Tibial artery (tissue), 4 donors: ENCODE measurements around the gene NCAPG2.

ENCODE experiments used
- DNase-seq, 2 donors: peaks; one replicate each; pipeline ENCODE4 v3.0.0-alpha.2; 2019
- H3K27ac ChIP-seq, 2 donors: fragments of 200-600 bp; sonication (generic) in 1 of 2; 1 replicate in 1 of 2; 2 replicates in 1 of 2; pipeline ENCODE4 v1.5.1; 2018 to 2019; ENCODE audit warnings: mild to moderate bottlenecking in 1 of 2
- H3K27me3 ChIP-seq, 2 donors: fragments of 200-600 bp; sonication (generic) in 1 of 2; one replicate each; pipeline versions ENCODE4 v1.5.1 to v1.6.0; 2016 to 2019
- H3K36me3 ChIP-seq, 3 donors: fragments of 200-600 bp; sonication (generic) in 2 of 3; one replicate each; pipeline ENCODE4 v1.5.1; 2016 to 2019; ENCODE audit warnings: mild to moderate bottlenecking in 2 of 3
- H3K4me1 ChIP-seq, 4 donors: fragments of 200-600 bp; sonication (generic) in 2 of 4; 1 replicate in 3 of 4; 2 replicates in 1 of 4; pipeline ENCODE4 v1.5.1; 2016 to 2019
- H3K4me3 ChIP-seq, 2 donors: fragments of 200-600 bp; sonication (generic) in 1 of 2; 1 replicate in 1 of 2; 2 replicates in 1 of 2; pipeline ENCODE4 v1.5.1; 2018 to 2019; ENCODE audit warnings: mild to moderate bottlenecking in 2 of 2
- H3K9me3 ChIP-seq, 3 donors: fragments of 200-600 bp; sonication (generic) in 1 of 3; one replicate each; pipeline ENCODE4 v1.5.1; 2016 to 2019
- intact Hi-C: fragments of 100-400 bp; cut with DNase I; formaldehyde crosslinking; loops from one replicate; pipeline ENCODE4 v1.15.0; 2023; ENCODE audit warnings: low total_unique reads
- TF ChIP-seq, protein P1 (sequence below), 2 experiments: fragments of 200-600 bp in 1 of 2; fragments of 450-650 bp in 1 of 2; IDR thresholded peaks; one replicate each; pipeline ENCODE4 v1.5.1; 2017 to 2019; ENCODE audit warnings: antibody characterized with exemption in 2 of 2, mild to moderate bottlenecking in 1 of 2, moderate library complexity in 1 of 2

The NCAPG2 gene

GRCh38 chr7:158716802-158717201, 12.2 kb upstream of the NCAPG2 start:
- H3K9me3 ChIP-seq: no peaks in the 10 kb centered on the region
- TF ChIP-seq, protein P1, sequence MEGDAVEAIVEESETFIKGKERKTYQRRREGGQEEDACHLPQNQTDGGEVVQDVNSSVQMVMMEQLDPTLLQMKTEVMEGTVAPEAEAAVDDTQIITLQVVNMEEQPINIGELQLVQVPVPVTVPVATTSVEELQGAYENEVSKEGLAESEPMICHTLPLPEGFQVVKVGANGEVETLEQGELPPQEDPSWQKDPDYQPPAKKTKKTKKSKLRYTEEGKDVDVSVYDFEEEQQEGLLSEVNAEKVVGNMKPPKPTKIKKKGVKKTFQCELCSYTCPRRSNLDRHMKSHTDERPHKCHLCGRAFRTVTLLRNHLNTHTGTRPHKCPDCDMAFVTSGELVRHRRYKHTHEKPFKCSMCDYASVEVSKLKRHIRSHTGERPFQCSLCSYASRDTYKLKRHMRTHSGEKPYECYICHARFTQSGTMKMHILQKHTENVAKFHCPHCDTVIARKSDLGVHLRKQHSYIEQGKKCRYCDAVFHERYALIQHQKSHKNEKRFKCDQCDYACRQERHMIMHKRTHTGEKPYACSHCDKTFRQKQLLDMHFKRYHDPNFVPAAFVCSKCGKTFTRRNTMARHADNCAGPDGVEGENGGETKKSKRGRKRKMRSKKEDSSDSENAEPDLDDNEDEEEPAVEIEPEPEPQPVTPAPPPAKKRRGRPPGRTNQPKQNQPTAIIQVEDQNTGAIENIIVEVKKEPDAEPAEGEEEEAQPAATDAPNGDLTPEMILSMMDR (IDR thresholded peaks at IDR 0.05): no peak
- H3K4me3 ChIP-seq: no peak overlapping the region
- intact Hi-C loops: no loop called here
- H3K27me3 ChIP-seq: no peaks in the 10 kb centered on the region
- H3K4me1 ChIP-seq: no peaks in the 10 kb centered on the region
- DNase-seq: no peak
- no peaks in the 10 kb centered on the region for H3K36me3 ChIP-seq
- H3K27ac ChIP-seq: no peak overlapping the region

GRCh38 chr7:158710651-158711102, 6.1 kb upstream of the NCAPG2 start:
- no peaks in the 10 kb centered on the region for H3K36me3 ChIP-seq
- intact Hi-C loops: no loop called here
- TF ChIP-seq, protein P1 (IDR thresholded peaks at IDR 0.05): no peak
- no peak for DNase-seq
- H3K9me3 ChIP-seq: no peaks in the 10 kb centered on the region
- no peak overlapping the region for H3K27ac ChIP-seq
- H3K4me1 ChIP-seq: peaks cover 0 to 4% (median 2%) of the 10 kb centered on the region in 4 donors
- H3K4me3 ChIP-seq: no peak overlapping the region
- no peaks in the 10 kb centered on the region for H3K27me3 ChIP-seq

GRCh38 chr7:158707610-158708009, 3.0 kb upstream of the NCAPG2 start:
- TF ChIP-seq, protein P1 (IDR thresholded peaks at IDR 0.05): no peak
- H3K9me3 ChIP-seq: no peaks in the 10 kb centered on the region
- DNase-seq: no peak
- H3K4me1 ChIP-seq: peaks cover 0 to 19% (median 16%) of the 10 kb centered on the region in 4 donors
- no peak overlapping the region for H3K27ac ChIP-seq
- no peaks in the 10 kb centered on the region for H3K36me3 ChIP-seq
- no peaks in the 10 kb centered on the region for H3K27me3 ChIP-seq
- intact Hi-C loops: loop anchor here (10.0 kb wide), 1 partner anchor 157 kb away; no protein-coding TSS in a partner anchor
- H3K4me3 ChIP-seq: no peak overlapping the region

- intact Hi-C loops: loop anchor here (10.0 kb wide), 1 partner anchor 158 kb away; no protein-coding TSS in a partner anchor
- no peak overlapping the region for H3K4me3 ChIP-seq
- TF ChIP-seq, protein P1 (IDR thresholded peaks at IDR 0.05): no peak
- H3K9me3 ChIP-seq: no peaks in the 10 kb centered on the region
- no peak for DNase-seq
- no peaks in the 10 kb centered on the region for H3K27me3 ChIP-seq
- H3K27ac ChIP-seq: no peak overlapping the region
- peaks cover 0 to 19% (median 16%) of the 10 kb centered on the region in 4 donors for H3K4me1 ChIP-seq
- H3K36me3 ChIP-seq: no peaks in the 10 kb centered on the region
These were observed 2.3 kb upstream of the NCAPG2 start for GRCh38 chr7:158706710-158707590.

- Histone ChIP-seq H3K36me3 (no peaks in the 10 kb centered on the region), H3K4me3 (no peak overlapping the region), H3K27me3 (no peaks in the 10 kb centered on the region), H3K4me1 (peaks cover 0 to 19% (median 16%) of the 10 kb centered on the region in 4 donors), H3K9me3 (no peaks in the 10 kb centered on the region), H3K27ac (no peak overlapping the region)
- intact Hi-C loops: loop anchor here (10.0 kb wide), 1 partner anchor 159 kb away; no protein-coding TSS in a partner anchor
- DNase-seq: no peak
- TF ChIP-seq, protein P1 (IDR thresholded peaks at IDR 0.05): no peak
These were observed 1.7 kb upstream of the NCAPG2 start for GRCh38 chr7:158706273-158706704.
